Stimulated activated CD8-positive, alpha-beta memory T cell treated with anti-CD3 and anti-CD28 coated beads, Interleukin-2, amount 100 ng/mL, for 1 hour (primary cell): ENCODE data around the gene CHL1.

Experiments
- DNase-seq, 2 donors: peaks; one replicate each; pipeline ENCODE4 v3.0.0-alpha.2; 2020; ENCODE audit warnings: low read depth in 2 of 2

CHL1 gene

DNA sequence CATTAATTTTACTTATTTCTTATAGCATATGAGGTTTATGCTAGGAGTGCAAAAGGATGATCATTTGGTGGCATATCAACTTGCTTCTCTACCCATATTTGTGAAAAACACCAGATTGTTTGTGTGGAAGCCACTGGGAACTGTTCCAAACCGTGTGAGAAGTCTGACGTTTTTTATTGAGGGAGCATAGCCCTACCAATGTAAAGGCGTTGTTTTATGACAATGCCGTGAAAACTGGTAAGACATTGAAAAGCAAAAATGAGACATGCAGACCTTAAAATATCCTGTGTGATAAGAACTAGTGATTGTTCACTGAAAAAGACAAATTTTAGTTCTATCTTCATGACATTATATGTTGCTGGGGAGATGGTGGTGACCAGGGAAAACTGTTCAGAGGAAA lies 87.8 kb downstream of the CHL1 start:
- no peak for DNase-seq

DNA sequence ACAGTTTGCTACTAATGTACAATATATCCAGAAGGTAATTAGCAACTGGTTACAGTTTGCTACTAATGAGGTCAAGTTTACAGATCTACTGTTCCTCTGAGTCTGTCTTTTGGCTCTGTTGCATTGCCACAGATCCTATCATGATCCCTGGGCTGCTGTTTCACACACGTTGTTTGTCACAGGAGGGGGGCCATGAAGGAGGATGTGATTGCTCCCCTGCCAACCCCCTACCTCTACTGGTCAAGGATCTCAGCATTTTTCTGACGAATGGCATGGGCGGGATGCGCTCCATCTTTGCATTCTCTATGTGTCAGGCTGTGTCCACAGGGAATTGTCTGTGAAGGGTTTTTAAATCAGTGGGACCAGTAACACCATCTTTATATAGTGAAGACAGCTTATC lies 91.9 kb downstream of the CHL1 start:
- DNase-seq, result no peak

DNA sequence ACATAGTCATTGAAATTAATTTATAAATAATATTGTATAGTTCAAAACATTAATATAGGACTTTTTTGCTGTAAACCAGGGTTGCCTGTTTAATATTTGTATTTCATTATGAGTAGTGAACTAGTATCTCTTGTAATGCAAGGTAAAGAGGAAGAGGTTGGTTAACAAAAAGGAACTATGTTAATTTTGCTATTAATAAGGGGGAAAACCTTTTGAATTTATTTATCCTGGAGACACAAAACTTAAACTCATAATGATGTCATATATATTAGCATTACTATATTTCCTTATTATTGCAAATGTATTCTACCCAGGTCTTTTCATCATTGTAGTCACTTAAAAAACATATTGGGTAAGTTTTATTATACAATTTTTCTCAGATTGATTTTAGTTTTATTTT lies 94.5 kb downstream of the CHL1 start:
- no peak for DNase-seq

DNA sequence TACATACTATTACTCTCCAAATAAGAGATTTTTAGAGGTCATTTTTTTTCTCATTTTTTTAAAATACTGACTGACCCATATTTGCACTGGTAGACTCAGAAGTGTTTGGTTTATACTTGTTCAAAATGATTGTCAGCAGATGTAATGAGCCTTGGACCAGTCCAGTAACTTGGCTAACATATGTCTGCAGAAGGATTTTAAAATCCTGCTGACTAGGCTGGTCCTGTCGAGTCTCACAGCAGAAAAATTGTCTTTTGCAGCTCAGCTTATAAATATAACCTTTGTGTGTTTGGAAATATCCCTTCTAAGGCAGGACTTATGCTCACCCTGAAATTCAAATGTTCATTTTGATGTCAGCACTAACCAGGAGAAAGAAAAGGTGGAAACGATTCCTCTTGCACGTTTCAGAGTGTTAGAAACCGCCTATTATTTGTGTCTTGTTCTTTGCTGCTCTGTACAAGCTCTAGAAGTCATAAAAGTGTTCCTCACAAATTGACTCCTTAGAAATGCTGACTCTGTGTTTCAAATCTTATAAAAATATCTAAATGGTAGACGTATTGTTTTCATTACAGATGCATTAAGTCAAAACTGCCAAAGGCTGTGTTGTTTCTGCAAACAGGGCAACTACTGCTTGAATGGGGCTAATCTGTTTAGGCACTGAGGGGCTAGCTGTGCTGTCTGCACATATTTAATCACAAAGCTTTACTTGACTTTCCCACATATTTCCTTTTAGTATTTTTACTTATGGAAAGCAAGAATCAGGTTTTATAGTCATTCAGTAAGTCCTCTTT lies 95.3 kb downstream of the CHL1 start:
- DNase-seq, result no peak

DNA sequence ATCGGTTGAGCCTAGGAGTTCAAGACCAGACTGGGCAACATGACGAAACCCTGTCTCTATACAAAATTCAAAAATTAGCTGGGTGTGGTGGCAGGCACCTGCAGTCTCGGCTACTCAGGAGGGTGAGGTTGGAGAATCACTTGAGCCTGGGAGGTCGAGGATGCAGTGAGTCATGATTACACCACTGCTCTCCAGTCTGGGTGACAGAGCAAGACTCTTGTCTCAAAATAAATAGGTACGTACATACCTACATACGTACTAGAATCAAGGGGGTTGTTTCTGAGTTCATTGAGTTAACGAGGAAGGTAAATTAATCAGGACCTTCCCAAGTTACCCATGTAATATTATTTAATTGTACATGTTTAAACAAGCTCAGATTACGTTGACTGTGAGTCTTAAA lies 97.5 kb downstream of the CHL1 start:
- no peak for DNase-seq

DNA sequence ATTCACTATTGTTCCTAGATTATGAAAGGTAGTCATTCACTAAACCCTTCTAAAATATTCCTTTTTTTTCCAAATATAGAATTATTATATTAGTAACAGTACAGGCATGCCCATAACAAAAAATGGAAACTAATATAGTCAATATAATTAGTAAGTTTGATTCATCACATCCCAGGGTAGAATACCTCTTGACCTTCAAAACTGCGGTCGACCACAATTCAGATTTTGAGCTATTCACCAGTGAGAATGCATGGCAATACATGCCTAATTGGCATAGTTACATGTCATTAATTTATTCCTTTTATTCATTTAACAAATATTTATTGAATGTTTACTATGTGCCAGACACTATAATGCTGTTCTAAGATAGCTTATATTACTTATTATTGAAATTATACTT lies 98.0 kb downstream of the CHL1 start:
- DNase-seq, result no peak

DNA sequence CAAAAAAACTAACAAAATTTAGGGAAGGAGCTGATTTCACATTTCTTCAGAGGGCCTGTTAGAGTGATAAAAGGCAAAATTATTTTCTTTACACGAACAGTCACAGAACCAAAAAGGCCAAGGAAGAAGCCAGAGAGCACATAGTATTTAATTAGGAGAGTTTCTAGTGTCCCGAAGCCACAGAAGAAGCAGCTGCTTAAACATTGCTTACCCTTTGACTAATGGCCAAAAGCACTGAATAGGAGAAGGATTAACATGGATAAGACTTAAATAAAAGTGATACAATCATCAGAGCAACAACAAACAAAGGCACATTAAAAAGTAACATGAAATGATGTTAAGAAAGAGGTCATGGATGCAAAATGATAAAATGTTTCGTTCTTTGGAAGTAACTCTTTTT lies 98.6 kb downstream of the CHL1 start:
- DNase-seq, result no peak

DNA sequence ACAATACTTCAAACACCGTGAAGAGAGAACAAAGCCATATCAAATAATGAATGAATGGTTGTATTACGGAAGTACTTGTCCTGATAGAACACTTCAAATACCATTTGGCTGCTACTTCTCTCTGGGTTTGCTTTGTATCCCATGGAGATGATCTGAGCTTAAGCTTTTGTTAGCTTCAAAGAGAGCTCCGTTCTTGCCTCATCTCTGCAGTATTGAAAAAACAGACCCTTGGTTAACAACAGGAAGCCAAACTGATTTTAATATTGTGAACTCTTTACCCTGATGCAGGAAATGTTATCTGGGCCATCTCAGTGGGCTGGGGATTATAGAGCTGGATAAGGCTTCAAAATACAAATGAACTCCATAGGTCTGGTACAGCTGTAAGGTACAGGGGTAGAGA lies 101.0 kb downstream of the CHL1 start:
- DNase-seq, result no peak

DNA sequence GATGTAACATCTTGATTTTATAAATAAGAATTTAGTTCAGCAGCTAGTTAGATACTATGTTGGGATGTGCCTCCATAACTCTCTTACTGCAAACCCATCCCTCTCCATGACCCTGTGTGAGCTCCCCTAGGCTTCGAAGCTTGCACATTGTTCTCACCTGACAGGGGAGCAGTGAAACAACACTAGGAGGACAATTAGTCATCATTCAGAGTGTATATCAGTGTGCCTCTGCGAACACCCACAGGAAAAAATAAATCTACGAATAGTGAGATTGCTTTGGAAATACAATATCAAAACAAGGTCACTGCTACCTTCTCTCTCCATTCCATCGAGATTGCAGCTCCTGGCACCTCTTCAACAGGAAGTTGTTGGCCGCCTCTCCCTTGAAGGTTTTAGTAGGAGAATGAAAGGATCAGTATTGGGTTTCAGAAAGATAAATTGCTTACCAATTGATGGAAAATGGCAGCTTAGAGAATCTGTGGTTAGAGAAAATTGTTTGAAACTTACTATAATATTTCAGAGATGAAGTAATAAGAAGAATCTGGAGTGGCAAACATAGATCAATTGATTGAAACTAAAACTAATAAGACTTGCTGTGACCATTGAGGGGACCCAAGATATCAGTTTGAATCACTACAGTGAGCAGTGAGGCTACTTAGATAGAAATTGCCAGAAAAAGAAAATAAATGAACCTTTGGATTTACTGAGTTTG lies 103.2 kb downstream of the CHL1 start:
- no peak for DNase-seq

DNA sequence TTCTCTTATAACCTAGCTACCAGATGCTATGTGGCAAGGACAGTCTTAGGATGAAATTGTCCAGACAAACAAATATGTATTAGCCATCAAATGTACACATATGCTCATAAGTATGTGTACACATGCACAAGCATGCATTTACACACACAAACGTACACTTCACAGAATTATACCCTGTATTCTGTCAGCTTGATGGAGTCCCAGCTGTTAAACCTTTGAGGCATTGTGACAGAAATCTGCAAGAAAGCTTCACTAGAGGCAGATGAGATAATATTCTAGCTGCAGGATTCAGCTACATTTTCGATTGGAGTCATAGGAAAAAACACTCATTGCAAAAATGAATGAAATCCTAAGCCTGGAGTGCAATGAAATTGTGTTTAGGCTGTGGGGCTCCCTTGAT lies 110.6 kb downstream of the CHL1 start:
- no peak for DNase-seq

DNA sequence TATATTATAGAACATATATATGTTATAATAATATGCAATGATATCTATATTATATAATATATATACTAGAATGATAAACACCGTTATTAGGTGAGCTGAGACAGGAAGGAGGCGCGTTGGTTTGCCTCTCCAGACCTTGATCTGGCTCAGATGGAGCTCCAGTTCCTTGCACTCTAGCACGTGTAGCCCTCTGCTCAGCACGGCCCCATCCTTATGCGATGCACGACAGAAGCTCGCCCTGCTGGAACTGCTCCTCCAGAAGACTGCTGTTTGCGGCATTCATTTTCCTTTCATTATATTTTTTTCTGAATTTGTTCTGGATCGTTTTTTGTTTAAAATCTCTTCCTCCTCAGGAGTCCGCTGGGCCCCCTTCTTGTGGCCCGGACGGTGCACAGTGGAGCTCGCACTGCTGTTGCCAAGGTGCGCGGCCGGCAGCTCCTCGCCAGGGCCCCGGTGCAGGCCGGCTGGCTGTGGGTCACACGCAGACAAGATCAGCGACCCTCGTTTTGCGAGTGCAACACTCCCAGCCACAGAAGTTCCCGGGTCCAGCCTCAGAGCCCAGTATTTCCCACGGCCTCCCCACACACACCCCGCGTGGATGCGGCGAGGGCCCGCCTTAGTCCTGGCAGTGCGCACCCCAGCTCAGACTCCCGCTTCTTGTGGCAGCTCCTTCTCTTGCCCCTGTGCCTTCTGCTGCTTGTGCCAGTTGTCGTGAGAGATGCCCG lies 112.2 kb downstream of the CHL1 start:
- no peak for DNase-seq

DNA sequence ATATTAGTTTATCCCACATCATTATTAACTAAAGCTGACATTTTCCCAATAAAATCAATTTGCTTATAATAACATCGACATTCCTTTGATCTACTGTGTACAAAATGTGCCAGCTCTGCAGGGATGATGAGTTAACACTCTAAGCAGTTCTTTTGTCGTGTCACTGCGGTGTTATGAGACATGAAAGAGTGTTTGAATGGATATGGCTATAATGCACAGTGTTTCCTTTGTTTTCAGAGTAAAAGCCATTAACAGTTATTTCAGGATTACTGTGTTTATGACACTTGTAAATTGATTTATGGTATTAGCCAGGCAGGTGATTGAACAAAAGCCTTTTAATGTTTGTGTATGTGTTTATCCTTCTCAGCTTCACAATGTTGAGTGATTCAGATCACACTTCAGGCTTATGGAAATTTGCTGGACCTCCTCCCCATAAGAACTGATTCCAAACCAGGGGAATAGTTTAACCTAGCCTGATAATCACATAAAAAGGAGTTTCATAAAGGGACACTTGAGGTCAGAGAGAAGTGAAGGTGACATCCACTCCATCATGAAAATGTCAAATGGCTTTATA lies 115.7 kb downstream of the CHL1 start:
- DNase-seq, result no peak

DNA sequence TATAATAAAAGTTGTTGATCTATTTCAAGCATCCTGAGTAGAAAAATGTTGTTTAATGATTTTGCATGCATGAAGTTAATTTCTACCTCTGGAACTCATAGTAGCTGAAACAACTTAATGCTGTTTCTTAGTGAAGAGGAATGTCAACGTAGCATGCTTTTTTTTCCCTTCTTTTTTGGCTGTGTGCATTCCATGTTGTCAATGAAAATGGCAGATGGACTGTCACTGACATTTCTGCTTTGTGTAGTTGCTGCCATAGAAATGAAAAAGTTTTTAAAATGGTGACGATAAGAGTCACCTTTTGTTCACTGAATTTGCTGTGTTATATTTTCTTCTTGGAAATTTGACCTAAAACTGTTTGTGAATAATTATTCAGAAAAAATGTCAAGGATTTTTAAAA lies 116.3 kb downstream of the CHL1 start:
- no peak for DNase-seq

DNA sequence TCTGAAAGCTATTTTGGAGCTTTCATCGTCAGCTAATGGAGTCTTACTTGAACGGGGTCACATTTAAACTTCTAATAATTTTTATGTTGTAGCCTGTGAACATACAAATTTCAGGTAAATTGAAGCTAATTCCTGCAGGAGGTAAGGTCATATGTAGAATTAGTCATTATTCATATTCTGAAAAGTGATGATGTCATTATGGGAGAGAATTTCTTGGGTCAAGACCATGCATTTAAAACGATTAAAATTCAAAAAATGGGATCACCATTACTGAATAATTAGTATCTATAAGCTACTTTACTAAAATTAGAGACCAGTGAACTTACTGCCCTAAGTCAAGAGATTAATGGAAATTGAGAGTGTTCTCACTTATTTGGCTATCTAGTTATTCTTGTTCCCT lies 120.4 kb downstream of the CHL1 start:
- DNase-seq, result no peak

DNA sequence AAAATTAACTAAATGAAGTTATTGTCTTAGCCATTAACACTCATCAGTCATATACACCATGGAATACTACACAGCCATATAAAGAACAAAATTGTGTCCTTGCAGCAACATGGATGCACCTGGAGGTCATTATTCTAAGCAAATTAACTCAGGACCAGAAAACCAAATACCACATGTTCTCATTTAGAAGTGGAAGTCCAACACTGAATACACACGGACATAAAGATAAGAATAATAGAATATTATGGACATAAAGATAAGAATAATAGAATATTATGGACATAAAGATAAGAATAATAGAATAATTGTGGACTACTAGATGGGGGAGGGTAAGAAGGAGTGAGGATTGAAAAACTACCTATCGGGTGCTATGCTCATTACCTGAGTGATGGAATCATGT lies 122.3 kb downstream of the CHL1 start:
- no peak for DNase-seq

DNA sequence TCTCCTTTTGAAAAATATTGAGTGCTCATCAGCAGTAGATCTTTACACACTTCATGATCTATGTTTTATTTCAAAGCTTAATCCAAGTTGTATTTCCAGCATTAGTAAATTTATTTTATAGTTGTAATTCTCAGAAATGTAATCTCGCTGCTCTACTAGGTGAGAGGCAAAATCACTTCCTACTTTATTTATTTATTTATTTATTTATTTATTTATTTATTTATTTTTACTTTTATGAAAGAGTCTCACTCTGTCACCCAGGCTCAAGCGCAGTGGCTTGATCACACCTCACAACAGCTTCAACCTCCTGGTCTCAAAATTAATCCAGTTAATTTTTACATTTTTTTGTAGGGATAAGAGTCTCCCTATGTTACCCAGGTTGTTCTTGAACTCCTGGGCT lies 127.9 kb downstream of the CHL1 start:
- DNase-seq, result no peak

DNA sequence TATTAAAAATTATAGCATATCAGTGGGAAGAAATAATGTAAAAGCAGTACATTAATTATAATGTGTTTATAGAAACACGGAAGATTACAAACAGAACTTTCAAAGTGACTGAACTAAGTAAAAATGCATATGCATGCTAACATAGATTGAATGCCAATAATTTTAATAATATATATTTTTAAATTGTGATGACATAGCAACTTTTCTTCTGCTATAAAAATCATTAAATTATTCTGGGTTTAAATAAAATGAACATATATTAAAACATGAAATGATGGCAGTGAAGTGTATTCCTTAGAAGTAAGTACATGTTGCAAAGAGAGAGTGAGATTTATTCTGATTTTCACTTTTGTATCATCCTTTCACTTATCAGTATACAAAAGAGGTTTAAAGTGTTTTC lies 128.9 kb downstream of the CHL1 start:
- no peak for DNase-seq

DNA sequence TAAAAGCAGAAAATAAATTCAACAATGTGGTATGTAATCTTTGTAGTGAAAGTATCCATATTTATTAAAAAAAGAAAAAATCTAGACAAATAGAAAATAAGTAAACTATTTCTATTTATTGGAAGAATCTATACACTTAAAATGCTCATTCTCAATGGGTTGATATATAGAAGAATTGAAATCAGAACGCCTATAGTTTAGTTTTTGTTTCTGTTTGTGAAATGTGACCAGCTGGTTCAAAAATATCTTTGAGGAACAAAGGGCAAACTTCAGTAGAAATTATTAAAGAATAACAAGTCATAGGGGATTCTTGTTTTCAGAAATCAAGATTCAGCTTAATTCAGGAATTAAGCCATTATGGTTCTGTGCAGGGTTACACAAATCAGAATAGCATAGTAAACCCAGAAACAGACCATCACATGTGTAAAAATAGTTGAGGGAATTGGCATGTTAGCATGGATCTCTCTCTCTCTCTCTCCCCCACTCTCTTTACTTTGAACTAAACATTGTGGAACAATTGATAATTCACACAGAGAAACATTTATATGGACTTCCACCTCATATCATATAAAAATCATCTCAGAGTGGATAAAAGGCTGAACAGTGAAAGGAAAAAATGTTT lies 134.0 kb downstream of the CHL1 start:
- DNase-seq, result no peak

DNA sequence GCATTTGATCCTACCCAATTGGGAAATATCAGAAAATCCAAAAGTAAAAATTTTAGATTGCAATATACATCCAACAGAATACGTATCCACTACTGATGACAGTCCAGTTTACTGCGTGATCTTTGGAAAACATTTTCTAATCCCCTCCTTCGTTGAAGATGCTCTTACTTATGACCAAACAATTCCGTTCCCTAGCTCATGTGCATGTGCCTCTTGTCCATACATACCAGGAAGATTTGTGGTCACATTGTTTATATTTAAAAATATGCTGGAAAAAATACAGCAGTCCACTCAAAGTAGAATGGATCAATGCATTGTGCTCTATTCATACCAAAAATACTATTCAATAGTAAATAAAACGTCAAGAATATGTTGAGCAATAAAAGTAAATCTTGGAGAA lies 135.3 kb downstream of the CHL1 start:
- no peak for DNase-seq

DNA sequence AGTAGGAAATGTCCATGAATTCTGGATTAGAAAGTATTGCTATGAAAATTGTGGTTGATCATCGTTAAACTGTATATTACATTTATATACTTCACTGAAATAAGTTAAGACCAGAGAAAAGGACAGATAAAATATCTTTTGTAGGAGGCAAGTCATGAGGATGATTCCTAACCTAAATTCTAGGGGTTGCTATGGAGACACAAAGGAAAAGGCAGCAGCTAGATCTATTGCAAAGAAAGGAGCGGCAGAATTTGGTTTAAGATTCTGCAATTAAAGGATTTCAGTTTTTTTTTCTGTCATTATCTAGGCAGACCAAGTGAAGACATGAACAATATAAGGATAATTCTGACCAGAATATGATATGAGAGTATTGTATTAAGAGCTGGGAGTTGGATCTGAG lies 136.1 kb downstream of the CHL1 start:
- no peak for DNase-seq

DNA sequence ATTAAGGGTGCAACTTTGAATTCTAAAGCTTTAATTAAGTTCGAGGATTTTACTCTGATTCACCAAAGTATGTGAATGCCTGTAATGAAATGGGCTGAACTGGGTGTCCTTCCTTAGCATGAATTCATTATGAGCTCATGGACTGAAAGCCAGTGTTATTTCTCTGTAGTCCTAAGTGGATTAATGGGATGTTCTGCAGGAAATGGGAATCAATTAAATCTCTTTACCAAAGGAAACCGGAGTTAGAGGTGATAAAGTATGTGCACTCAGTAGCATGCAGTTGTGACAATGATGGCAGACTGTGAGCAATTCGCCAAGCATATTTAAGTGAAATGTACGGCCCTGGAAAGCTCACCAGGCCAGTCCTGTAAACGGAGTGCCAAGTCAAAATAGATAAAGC lies 138.7 kb downstream of the CHL1 start:
- no peak for DNase-seq

DNA sequence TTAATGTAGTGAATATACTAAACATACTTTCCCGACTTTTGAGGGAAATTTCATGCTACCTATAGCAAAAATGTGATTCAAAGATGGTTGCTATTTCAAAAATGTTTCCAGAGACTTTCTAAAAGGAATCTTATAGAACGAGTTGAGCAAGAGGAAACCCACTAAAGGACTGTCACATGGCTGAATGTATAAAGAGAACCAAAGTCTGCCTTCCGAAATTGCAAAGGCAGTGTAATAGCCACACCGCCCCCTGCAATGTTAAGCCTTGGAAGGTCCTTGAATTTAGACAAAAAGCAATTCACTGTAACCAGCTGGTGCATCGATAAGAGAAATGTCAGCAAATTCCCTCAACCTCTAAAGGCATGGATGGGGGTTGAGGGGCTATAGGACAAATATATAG lies 142.8 kb downstream of the CHL1 start:
- no peak for DNase-seq
